Forelimb muscle (tissue), 1 donor: ENCODE results near the gene SAMSN1. TPM values are rescaled to one million over a fixed set of nuclear protein-coding genes. Genes with fewer than 3 reads are reported as not detected.
"Not testable (repeated sequence)": the region's sequence is repeated elsewhere in the genome, so short reads cannot be mapped to it uniquely, and the experiment has no call there.

Source experiments
- DNase-seq: peaks from one replicate; pipeline ENCODE4 v3.0.0-alpha.2; 2013; ENCODE audit warnings: low read depth
- polyA plus RNA-seq: library from polyadenylated mRNA; unstranded; fragments of 120-200 nt; gene quantifications from one replicate; pipeline ENCODE4 v1.2.1, GENCODE V29; 2013; ENCODE audit not compliant: insufficient read length

SAMSN1 gene
- polyA plus RNA-seq, 1 donor = 1.4 TPM

- no peak for DNase-seq
These were observed 17.3 kb downstream of the SAMSN1 start for GRCh38 chr21:14528815-14529214.

GRCh38 chr21:14527696-14528652 lies 18.1 kb downstream of the SAMSN1 start:
- no peak for DNase-seq

GRCh38 chr21:14526836-14527695 lies 19.0 kb downstream of the SAMSN1 start:
- DNase-seq = no peak

- DNase-seq = no peak
These were observed 19.9 kb downstream of the SAMSN1 start for GRCh38 chr21:14526199-14526598.

- DNase-seq = no peak
These were observed 22.9 kb downstream of the SAMSN1 start for GRCh38 chr21:14523234-14523633.

GRCh38 chr21:14522736-14523135 lies 23.4 kb downstream of the SAMSN1 start:
- DNase-seq = no peak

GRCh38 chr21:14520535-14520934 lies 25.6 kb downstream of the SAMSN1 start:
- DNase-seq = no peak

- no peak for DNase-seq
These were observed 27.1 kb downstream of the SAMSN1 start for GRCh38 chr21:14519000-14519399.

- DNase-seq = no peak
These were observed 32.3 kb downstream of the SAMSN1 start for GRCh38 chr21:14513804-14514203.

- DNase-seq = not testable (repeated sequence)
These were observed 39.2 kb downstream of the SAMSN1 start for GRCh38 chr21:14506859-14507457.

- no peak for DNase-seq
These were observed 45.2 kb downstream of the SAMSN1 start for GRCh38 chr21:14500873-14501272.

GRCh38 chr21:14499316-14499715 lies 46.8 kb downstream of the SAMSN1 start:
- DNase-seq = no peak

- no peak for DNase-seq
These were observed 48.3 kb downstream of the SAMSN1 start for GRCh38 chr21:14497825-14498224.

- no peak for DNase-seq
These were observed 51.0 kb downstream of the SAMSN1 start for GRCh38 chr21:14495075-14495474.

- not testable (repeated sequence) for DNase-seq
These were observed 51.9 kb downstream of the SAMSN1 start for GRCh38 chr21:14494181-14494580.

- DNase-seq = no peak
These were observed 52.4 kb downstream of the SAMSN1 start for GRCh38 chr21:14493731-14494130.

GRCh38 chr21:14492931-14493330 lies 53.2 kb downstream of the SAMSN1 start:
- no peak for DNase-seq

- DNase-seq = no peak
These were observed 54.8 kb downstream of the SAMSN1 start for GRCh38 chr21:14491269-14491681.

- no peak for DNase-seq
These were observed 57.4 kb downstream of the SAMSN1 start for GRCh38 chr21:14488672-14489204.

GRCh38 chr21:14487490-14488432 lies 58.4 kb downstream of the SAMSN1 start:
- DNase-seq = no peak

GRCh38 chr21:14486869-14487268 lies 59.2 kb downstream of the SAMSN1 start:
- DNase-seq = no peak
